ENCODE measurements around the gene TMEM171. TPM values are rescaled to one million over a fixed set of nuclear protein-coding genes. Genes with fewer than 3 reads are reported as not detected.

Gene TMEM171
- total and polyA plus RNA-seq, 9 donors, result 0.10 to 0.42 TPM; not detected in 7

DNA sequence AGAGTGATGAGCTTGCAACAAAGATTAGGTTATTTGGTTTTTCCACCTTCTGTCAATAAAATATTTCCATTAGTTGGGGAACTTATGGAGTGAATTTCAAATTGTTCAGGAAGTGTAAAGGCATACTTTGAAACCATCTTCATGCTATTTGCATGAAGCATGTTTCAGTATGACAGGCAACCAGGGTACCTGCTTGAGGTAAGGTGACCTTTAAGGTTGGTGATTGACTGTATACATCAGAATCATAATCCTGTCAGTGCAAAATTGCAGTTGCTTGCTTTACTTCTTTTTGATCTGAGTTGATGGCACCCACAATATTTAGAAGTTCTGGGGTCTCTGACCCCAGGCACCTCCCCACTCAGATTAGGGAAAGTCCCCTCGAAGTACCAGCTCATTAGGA lies 26.0 kb upstream of the TMEM171 start:
- Histone ChIP-seq H3K27me3 (no peaks in the 10 kb centered on the region), H3K4me3 (no peak overlapping the region), H3K4me1 (ENCODE audit: insufficient read depth) (no peaks in the 10 kb centered on the region), H3K36me3 (no peaks in the 10 kb centered on the region), H3K27ac (no peak overlapping the region), H3K9me3 (peaks cover 0 to 3% of the 10 kb centered on the region in 2 donors)
- WGBS, 3 donors, result 39 to 44% (median 44%) methylated on average over 1 of the region's 1 CpG
- DNase-seq, result no peak
- TF ChIP-seq POLR2A (IDR thresholded peaks at IDR 0.05) (no peak), EP300 (IDR thresholded peaks at IDR 0.05) (no peak)
- TF ChIP-seq, protein P1, sequence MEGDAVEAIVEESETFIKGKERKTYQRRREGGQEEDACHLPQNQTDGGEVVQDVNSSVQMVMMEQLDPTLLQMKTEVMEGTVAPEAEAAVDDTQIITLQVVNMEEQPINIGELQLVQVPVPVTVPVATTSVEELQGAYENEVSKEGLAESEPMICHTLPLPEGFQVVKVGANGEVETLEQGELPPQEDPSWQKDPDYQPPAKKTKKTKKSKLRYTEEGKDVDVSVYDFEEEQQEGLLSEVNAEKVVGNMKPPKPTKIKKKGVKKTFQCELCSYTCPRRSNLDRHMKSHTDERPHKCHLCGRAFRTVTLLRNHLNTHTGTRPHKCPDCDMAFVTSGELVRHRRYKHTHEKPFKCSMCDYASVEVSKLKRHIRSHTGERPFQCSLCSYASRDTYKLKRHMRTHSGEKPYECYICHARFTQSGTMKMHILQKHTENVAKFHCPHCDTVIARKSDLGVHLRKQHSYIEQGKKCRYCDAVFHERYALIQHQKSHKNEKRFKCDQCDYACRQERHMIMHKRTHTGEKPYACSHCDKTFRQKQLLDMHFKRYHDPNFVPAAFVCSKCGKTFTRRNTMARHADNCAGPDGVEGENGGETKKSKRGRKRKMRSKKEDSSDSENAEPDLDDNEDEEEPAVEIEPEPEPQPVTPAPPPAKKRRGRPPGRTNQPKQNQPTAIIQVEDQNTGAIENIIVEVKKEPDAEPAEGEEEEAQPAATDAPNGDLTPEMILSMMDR (IDR thresholded peaks at IDR 0.05), result no peak
- intact Hi-C loops (cut with DNase I), result no loop called here

DNA sequence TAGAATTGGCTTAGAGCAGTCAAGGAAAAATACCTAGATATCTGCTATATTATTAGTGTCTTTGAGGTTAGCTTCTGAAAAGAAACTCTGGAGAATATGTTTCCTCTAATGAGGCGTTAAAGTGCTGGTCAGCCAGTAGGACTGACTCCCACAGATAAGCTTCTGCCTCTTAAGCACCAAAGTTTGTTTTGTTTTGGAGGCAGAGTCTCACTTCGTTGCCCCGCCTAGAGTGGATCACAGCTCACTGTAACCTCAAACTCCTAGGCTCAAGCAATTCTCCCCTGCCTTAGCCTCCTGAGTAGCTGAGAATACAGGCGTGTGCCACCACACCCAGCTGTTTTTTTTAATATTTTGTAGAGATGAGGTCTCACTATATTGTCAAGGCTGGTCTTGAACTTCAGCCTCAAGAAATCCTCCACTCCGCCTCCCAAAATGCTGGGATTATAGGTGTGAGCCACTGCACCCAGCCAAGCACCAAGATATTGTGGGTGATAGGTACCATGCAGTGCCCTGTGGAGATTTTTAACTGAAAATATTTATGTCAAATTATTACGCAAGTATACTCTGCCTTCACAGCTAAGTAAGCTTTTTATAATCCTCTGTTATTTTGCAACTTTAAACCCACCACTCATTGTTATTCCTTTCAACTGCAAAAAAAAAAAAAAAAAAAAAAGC lies 24.7 kb upstream of the TMEM171 start:
- DNase-seq, result no peak
- TF ChIP-seq EP300 (IDR thresholded peaks at IDR 0.05) (no peak), POLR2A (IDR thresholded peaks at IDR 0.05) (no peak)
- TF ChIP-seq, protein P1 (IDR thresholded peaks at IDR 0.05), result no peak
- Histone ChIP-seq H3K36me3 (no peaks in the 10 kb centered on the region), H3K4me3 (no peak overlapping the region), H3K27ac (no peak overlapping the region), H3K4me1 (ENCODE audit: insufficient read depth) (no peaks in the 10 kb centered on the region), H3K27me3 (no peaks in the 10 kb centered on the region), H3K9me3 (peaks cover 0 to 3% of the 10 kb centered on the region in 2 donors)
- 72 to 82% (median 76%) methylated on average over 6 of the region's 6 CpGs for WGBS, 3 donors
- intact Hi-C loops (cut with DNase I), result no loop called here

DNA sequence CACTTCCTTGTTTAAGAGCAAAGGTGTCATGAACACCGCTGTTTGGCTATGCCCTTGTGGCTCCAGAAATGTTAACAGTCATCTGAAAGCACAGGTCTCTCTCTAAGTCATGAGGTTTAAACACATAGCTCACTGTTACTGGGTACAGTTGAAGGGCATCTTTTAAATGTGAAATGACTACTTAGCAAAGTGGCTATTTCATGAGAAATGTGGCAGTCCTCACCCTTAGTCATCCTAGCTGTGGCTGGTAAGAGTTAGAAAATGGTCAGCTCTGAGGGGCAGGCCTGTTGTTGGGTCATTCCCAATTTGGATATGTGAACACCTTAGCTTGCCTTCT lies 24.2 kb upstream of the TMEM171 start:
- DNase-seq, result no peak
- Histone ChIP-seq H3K36me3 (no peaks in the 10 kb centered on the region), H3K27ac (no peak overlapping the region), H3K9me3 (peaks cover 0 to 3% of the 10 kb centered on the region in 2 donors), H3K27me3 (no peaks in the 10 kb centered on the region), H3K4me3 (no peak overlapping the region), H3K4me1 (ENCODE audit: insufficient read depth) (no peaks in the 10 kb centered on the region)
- TF ChIP-seq POLR2A (IDR thresholded peaks at IDR 0.05) (no peak), EP300 (IDR thresholded peaks at IDR 0.05) (no peak)
- TF ChIP-seq, protein P1 (IDR thresholded peaks at IDR 0.05), result no peak
- intact Hi-C loops (cut with DNase I), result no loop called here
- WGBS, 3 donors, result 89 to 96% (median 93%) methylated on average over 1 of the region's 1 CpG

DNA sequence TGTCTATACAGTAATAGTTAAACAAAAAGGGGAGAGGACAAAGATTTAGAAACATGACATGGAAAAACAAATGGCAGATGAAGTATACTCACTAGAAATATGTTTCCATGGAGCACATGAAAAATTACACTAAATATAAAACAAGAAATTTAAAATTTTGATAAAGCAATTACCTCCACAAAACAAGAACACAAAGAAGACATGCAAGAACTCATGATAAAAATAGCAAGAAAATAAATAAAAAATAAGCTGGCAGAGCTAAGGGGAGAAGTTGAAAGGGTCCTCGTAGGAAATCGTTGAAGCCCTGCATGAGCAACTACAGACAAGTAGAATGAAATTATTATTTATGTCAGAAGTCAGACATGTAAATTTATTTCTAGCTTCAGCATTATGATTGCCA lies 22.6 kb upstream of the TMEM171 start:
- no peaks in the 10 kb centered on the region for H3K4me1 ChIP-seq (ENCODE audit: insufficient read depth)
- no peak for DNase-seq
- no peaks in the 10 kb centered on the region for H3K36me3 ChIP-seq
- H3K27ac ChIP-seq, result no peak overlapping the region
- H3K9me3 ChIP-seq, result peaks cover 0 to 3% of the 10 kb centered on the region in 2 donors
- no peaks in the 10 kb centered on the region for H3K27me3 ChIP-seq
- 96 to 98% (median 97%) methylated on average over 2 of the region's 2 CpGs for WGBS, 3 donors
- H3K4me3 ChIP-seq, result no peak overlapping the region
- TF ChIP-seq EP300 (IDR thresholded peaks at IDR 0.05) (no peak), POLR2A (IDR thresholded peaks at IDR 0.05) (no peak)
- TF ChIP-seq, protein P1 (IDR thresholded peaks at IDR 0.05), result no peak
- intact Hi-C loops (cut with DNase I), result no loop called here

Data from ovary (tissue), 9 donors.